Kidney tubule cell (primary cell): ENCODE data around the gene ARHGEF19.

Experiments used
- DNase-seq: peaks from one replicate; pipeline ENCODE4 v3.0.0-alpha.2; 2018; ENCODE audit warnings: low spot score

Gene ARHGEF19

DNA sequence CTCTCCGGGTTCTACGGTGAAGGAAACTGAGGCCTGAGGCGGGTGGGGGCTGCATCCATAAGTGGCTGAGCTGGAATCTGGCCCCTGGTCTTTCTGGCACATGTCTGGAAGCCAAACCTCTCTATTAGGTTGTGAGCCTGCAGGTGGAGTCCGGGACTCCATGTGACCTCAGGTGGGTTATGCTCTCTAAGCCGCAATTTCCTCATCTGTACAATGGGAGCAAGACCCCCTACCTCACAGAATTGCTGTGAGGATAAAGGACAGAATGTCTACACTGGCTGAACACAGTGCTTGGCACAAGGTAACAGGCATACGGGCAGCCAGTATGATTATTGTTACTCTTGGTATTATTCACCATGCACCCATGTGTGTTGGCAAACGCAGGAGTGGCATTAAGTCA, 63.3 kb downstream of the ARHGEF19 start:
- no peak for DNase-seq

- no peak for DNase-seq
Measured at GRCh38 chr1:16148329-16149092, 63.9 kb downstream of the ARHGEF19 start.
